Transverse colon (tissue), 4 donors: Measurements from ENCODE around the gene CLDN6.

Source experiments
- POLR2A ChIP-seq: fragments of 450-650 bp; IDR thresholded peaks from one replicate; pipeline ENCODE4 v1.6.1; 2016; ENCODE audit warnings: antibody characterized with exemption, mild to moderate bottlenecking, moderate library complexity
- POLR2AphosphoS5 ChIP-seq, 3 donors: sonication (generic); formaldehyde crosslinking; IDR thresholded peaks; one replicate each; pipeline ENCODE4 v1.6.1; 2016; ENCODE audit warnings: antibody characterized with exemption in 3 of 3
- TF ChIP-seq, protein P1 (sequence below), 5 experiments: fragments of 200-600 bp in 3 of 5; fragments of 450-650 bp in 2 of 5; sonication (generic) in 3 of 5; IDR thresholded peaks; 1 replicate in 2 of 5; 2 replicates in 3 of 5; pipeline ENCODE4 v1.5.1; 2016 to 2017; ENCODE audit warnings: antibody characterized with exemption in 5 of 5, inconsistent platforms in 3 of 5, mild to moderate bottlenecking in 2 of 5, moderate library complexity in 1 of 5

DNA sequence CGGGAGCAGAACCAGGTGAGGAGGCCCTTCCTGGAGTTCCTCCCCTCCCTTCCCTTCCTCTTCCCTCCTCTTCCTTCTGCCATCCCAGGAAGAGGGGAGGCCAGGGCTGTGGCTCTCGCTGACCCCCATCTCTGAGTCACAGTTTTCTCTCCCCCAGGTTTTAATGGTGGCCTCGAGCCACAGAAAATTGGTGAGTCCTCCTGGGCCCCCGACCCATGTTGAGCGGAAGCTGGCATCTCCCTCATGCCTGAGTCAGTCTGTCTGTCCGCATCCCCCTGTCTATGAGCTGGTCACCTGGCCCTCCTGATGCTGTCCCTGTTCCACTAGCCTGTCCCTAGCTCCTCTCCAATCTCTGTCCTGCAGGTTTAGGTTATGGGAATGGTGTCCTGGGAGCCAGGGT lies 18.1 kb downstream of the CLDN6 start:
- no peak for TF ChIP-seq POLR2AphosphoS5 (IDR thresholded peaks at IDR 0.05)
- TF ChIP-seq, protein P1, sequence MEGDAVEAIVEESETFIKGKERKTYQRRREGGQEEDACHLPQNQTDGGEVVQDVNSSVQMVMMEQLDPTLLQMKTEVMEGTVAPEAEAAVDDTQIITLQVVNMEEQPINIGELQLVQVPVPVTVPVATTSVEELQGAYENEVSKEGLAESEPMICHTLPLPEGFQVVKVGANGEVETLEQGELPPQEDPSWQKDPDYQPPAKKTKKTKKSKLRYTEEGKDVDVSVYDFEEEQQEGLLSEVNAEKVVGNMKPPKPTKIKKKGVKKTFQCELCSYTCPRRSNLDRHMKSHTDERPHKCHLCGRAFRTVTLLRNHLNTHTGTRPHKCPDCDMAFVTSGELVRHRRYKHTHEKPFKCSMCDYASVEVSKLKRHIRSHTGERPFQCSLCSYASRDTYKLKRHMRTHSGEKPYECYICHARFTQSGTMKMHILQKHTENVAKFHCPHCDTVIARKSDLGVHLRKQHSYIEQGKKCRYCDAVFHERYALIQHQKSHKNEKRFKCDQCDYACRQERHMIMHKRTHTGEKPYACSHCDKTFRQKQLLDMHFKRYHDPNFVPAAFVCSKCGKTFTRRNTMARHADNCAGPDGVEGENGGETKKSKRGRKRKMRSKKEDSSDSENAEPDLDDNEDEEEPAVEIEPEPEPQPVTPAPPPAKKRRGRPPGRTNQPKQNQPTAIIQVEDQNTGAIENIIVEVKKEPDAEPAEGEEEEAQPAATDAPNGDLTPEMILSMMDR (IDR thresholded peaks at IDR 0.05) = no peak
- TF ChIP-seq POLR2A = no peak
